ENCODE measurements around the gene DNAJC18. TPM values are rescaled to one million over a fixed set of nuclear protein-coding genes. Genes with fewer than 3 reads are reported as not detected.
A peak's percentile ranks its signal among the peaks of the same experiment; 100 is the strongest.

DNAJC18 gene
- total and polyA plus RNA-seq, 2 experiments from 2014 or later: 10.9 to 13.4 TPM

DNA sequence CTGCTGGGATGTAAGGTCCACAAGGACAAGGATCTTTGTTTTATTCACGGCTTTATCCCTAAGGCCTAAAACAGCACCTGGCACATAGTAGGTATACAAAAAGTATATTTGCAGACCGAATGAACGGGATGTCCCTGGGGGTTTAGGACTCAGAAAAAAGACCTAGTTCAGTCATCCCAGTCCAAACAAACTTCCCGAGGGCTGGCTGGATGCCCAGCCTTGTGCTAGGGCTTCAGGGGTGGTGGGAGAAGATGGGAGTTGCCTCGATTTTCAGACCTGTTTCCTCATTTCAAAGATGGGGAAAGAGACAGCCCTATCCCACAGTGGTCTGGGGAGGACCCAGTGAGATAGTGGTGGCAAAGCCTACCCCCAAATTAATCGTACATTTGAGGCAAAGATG is 41.4 kb downstream of the DNAJC18 start:
- H3K4me3 ChIP-seq: no peak overlapping the region
- H3K36me3 ChIP-seq (ENCODE audit: low read depth): no peaks in the 10 kb centered on the region
- no peak for TF ChIP-seq EZH2phosphoT487 (IDR thresholded peaks at IDR 0.05; ENCODE audit: insufficient read depth, low read depth)
- TF ChIP-seq EZH2 (IDR thresholded peaks at IDR 0.05; ENCODE audit: insufficient read depth, poor library complexity, severe bottlenecking): no peak
- no peak overlapping the region for H3K27ac ChIP-seq
- 85 to 89% methylated on average over 6 of the region's 6 CpGs for WGBS, 2 experiments (ENCODE audit: low coverage in 1 of 2, low lambda C conversion rate in 2 of 2, missing lambda C conversion rate in 2 of 2)
- no peaks in the 10 kb centered on the region for H3K4me1 ChIP-seq (ENCODE audit: insufficient read depth)
- no peaks in the 10 kb centered on the region for H3K9me3 ChIP-seq (ENCODE audit: low read depth)
- no peak overlapping the region for H3K9ac ChIP-seq
- in situ Hi-C loops (cut with MboI): no loop called here
- DNase-seq: no peak
- peaks cover 8% of the 10 kb centered on the region for H3K27me3 ChIP-seq (replicated peaks; ENCODE audit: insufficient read depth)
- no peaks in the 10 kb centered on the region for H3K9me2 ChIP-seq (ENCODE audit: insufficient read depth)
- H2AFZ ChIP-seq: no peak overlapping the region
- no peaks in the 10 kb centered on the region for H4K20me1 ChIP-seq (ENCODE audit: insufficient read depth)
- no peak overlapping the region for H3K4me2 ChIP-seq (ENCODE audit: unreplicated experiment)
- H3F3A ChIP-seq (ENCODE audit: insufficient read depth): 0 out of 2 replicates have a peak, but pooled peaks cover 1% of the 10 kb centered on the region
- H3K79me2 ChIP-seq (ENCODE audit: insufficient read depth): no peaks in the 10 kb centered on the region

DNA sequence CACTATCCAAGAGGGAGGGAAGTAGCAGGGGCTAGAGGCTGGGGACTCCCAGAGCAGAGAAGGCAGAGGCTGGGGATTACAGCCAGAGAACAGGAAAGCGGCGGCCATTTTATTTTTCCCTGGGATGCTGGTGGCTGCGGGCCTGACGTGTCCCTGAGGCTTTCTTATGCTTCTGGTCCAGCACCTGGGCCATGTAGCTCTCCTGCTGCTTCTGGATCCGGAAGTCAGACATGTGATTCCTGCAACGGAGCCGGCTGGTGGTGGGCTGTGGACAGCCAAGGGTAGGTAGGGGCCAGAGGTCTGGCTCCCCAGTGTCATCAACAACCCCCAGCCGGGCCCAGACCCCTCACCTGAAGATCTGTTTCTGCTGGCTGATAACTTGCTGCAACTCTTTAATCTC is 42.6 kb downstream of the DNAJC18 start:
- Histone ChIP-seq H3K27ac (no peak overlapping the region), H3K9me2 (ENCODE audit: insufficient read depth) (no peaks in the 10 kb centered on the region), H3K79me2 (ENCODE audit: insufficient read depth) (no peaks in the 10 kb centered on the region), H3K36me3 (ENCODE audit: low read depth) (no peaks in the 10 kb centered on the region), H3K9me3 (ENCODE audit: low read depth) (no peaks in the 10 kb centered on the region), H4K20me1 (ENCODE audit: insufficient read depth) (no peaks in the 10 kb centered on the region), H3K9ac (no peak overlapping the region), H3F3A (ENCODE audit: insufficient read depth) (no peaks in the 10 kb centered on the region), H3K27me3 (replicated peaks; ENCODE audit: insufficient read depth) (peaks cover 9% of the 10 kb centered on the region), H3K4me1 (ENCODE audit: insufficient read depth) (no peaks in the 10 kb centered on the region), H2AFZ (no peak overlapping the region), H3K4me3 (no peak overlapping the region), H3K4me2 (ENCODE audit: unreplicated experiment) (no peak overlapping the region)
- no peak for DNase-seq
- TF ChIP-seq EZH2phosphoT487 (IDR thresholded peaks at IDR 0.05; ENCODE audit: insufficient read depth, low read depth): no peak
- TF ChIP-seq EZH2 (IDR thresholded peaks at IDR 0.05; ENCODE audit: insufficient read depth, poor library complexity, severe bottlenecking): no peak
- 88 to 91% methylated on average over 8 of the region's 8 CpGs for WGBS, 2 experiments (ENCODE audit: low coverage in 1 of 2, low lambda C conversion rate in 2 of 2, missing lambda C conversion rate in 2 of 2)
- in situ Hi-C loops (cut with MboI): no loop called here

DNA sequence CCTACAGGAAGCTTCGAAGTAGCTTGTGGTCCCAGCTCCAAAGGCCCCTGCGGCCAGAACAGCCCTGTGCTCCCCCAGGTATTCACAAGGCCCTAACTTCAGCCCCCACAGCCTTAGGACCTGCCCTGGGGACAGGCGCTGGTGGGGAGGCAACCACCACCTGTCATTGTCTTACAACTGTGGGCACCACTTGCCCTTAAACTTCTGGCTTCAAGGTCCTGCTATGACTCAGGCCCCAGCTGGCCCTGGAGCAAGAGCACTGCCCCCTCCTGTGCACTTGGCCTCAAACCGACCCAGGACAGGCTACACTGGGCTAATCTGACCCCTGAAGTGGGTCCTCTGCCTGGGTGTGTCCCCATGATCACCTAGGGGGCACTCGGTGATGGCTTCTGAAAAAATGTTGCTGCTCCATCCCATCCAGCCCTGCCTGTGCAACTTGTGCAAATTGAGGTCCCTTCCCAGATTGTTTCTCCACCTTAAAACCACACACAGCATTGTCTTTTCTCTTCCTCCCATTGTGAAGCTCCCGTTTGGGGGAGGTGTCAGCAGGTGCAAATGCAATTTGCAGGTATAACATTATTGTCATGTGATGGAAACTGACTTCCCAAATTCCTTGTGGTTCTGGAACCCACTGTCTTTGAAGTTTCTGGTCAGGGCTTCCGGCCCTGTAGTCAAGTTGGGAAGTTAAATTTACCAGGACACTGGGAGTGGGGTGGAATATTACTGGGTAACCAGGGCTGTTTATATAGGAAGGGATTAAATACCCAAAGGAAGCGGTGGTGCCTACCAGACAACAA is 43.3 kb downstream of the DNAJC18 start:
- Histone ChIP-seq H3K36me3 (ENCODE audit: low read depth) (no peaks in the 10 kb centered on the region), H3K9me3 (ENCODE audit: low read depth) (no peaks in the 10 kb centered on the region), H3K79me2 (ENCODE audit: insufficient read depth) (no peaks in the 10 kb centered on the region), H3K4me1 (ENCODE audit: insufficient read depth) (0 out of 2 replicates have a peak, but pooled peaks cover 4% of the 10 kb centered on the region), H4K20me1 (ENCODE audit: insufficient read depth) (no peaks in the 10 kb centered on the region), H3K4me2 (ENCODE audit: unreplicated experiment) (no peak overlapping the region), H2AFZ (no peak overlapping the region), H3K9ac (no peak overlapping the region), H3F3A (ENCODE audit: insufficient read depth) (no peaks in the 10 kb centered on the region), H3K4me3 (no peak overlapping the region), H3K9me2 (ENCODE audit: insufficient read depth) (no peaks in the 10 kb centered on the region), H3K27ac (no peak overlapping the region), H3K27me3 (replicated peaks; ENCODE audit: insufficient read depth) (peaks cover 9% of the 10 kb centered on the region)
- WGBS, 2 experiments (ENCODE audit: low coverage in 1 of 2, low lambda C conversion rate in 2 of 2, missing lambda C conversion rate in 2 of 2): 87% methylated on average over 8 of the region's 8 CpGs
- in situ Hi-C loops (cut with MboI): no loop called here
- TF ChIP-seq EZH2 (IDR thresholded peaks at IDR 0.05; ENCODE audit: insufficient read depth, poor library complexity, severe bottlenecking): no peak
- no peak for TF ChIP-seq EZH2phosphoT487 (IDR thresholded peaks at IDR 0.05; ENCODE audit: insufficient read depth, low read depth)
- peak; percentile 56 for DNase-seq

DNA sequence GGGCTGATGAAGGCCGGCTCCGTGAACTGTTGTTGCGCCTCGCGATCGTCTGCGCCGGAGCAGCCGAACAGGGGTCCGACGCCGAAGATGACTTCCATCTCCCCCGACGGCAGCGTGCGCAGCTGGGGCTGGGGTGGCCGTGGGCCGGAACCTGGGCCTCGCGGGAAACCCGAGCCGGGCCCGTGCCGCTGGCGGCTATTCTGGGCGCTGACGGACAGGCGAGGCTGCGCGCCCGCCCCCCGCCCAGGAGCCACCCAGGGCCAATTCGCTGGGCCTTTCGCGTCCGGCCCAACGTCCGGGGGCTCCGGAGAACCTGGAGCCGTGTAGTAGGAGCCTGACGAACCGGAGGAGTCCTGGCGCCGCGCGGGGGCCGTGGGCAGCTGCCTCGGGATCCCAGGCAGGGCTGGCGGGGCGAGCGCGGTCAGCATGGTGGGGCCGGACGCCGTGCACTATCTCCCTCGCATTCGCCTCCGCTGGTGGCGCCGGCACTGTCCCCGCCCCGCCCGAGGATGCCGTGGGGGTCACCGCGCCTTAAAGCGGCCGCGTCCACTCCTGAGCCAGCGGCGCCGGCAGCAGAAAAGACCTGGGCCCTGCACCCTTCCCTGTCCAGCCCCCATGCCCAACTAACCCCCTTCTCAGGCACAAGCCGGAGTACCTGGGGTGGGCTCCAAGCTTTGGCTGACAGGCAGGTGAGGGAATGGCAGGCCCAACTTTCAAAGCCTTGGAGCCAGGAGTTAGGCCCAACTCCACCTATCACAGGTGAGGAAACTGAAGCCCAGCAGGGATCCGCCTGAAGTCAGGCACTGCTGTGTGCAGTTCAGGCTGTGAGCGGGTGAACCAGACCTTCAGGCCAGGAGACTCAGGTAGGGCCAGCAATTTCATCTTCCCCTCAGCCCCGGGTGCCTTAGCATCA is 44.4 kb downstream of the DNAJC18 start, which contains the start of gene PROB1:
PROB1 (minus strand) TSS at position 451 of the 913 bp plus-strand sequence; CDS start at position 428, 23 bp downstream.
- no peak for TF ChIP-seq EZH2phosphoT487 (IDR thresholded peaks at IDR 0.05; ENCODE audit: insufficient read depth, low read depth)
- no peak for TF ChIP-seq EZH2 (IDR thresholded peaks at IDR 0.05; ENCODE audit: insufficient read depth, poor library complexity, severe bottlenecking)
- Histone ChIP-seq H3K4me3 (peak within 1 kb of the TSS; percentile 65), H3F3A (ENCODE audit: insufficient read depth) (no peaks in the 10 kb centered on the region), H3K9me3 (ENCODE audit: low read depth) (no peaks in the 10 kb centered on the region), H4K20me1 (ENCODE audit: insufficient read depth) (no peaks in the 10 kb centered on the region), H3K79me2 (ENCODE audit: insufficient read depth) (no peaks in the 10 kb centered on the region), H3K36me3 (ENCODE audit: low read depth) (no peaks in the 10 kb centered on the region), H3K4me2 (ENCODE audit: unreplicated experiment) (peak within 1 kb of the TSS; percentile 49), H3K4me1 (ENCODE audit: insufficient read depth) (0 out of 2 replicates have a peak, but pooled peaks cover 4% of the 10 kb centered on the region), H3K27me3 (replicated peaks; ENCODE audit: insufficient read depth) (peaks cover 9% of the 10 kb centered on the region), H2AFZ (peak within 1 kb of the TSS; percentile 74), H3K27ac (no peak within 1 kb of the TSS), H3K9ac (peak within 1 kb of the TSS; percentile 37), H3K9me2 (ENCODE audit: insufficient read depth) (no peaks in the 10 kb centered on the region)
- WGBS, 2 experiments (ENCODE audit: low coverage in 1 of 2, low lambda C conversion rate in 2 of 2, missing lambda C conversion rate in 2 of 2): 14% methylated on average over 54 to 56 of the region's 76 CpGs
- in situ Hi-C loops (cut with MboI): no loop called here
- DNase-seq: peak; percentile 47

Measured in GM23248 (cell line).